Fibroblast of villous mesenchyme (primary cell): ENCODE measurements around the gene RBP7. TPM values are rescaled to one million over a fixed set of nuclear protein-coding genes. Genes with fewer than 3 reads are reported as not detected.

Source experiments
- DNase-seq: peaks from one replicate; pipeline ENCODE4 v3.0.0-alpha.2; 2010; ENCODE audit warnings: low read depth
- H3K4me3 ChIP-seq: 2 replicates; pipeline ENCODE4 v1.5.1; 2011; ENCODE audit warnings: low read depth, mild to moderate bottlenecking, low read length
- total RNA-seq: library from RNA; depleted of rRNA; stranded (reverse); fragments of >200 nt; gene quantifications from 2 replicates; pipeline ENCODE4 v1.2.3, GENCODE V29; 2012
- TF ChIP-seq, protein P1 (sequence below): IDR thresholded peaks from 2 replicates; pipeline ENCODE4 v1.5.1; 2012; ENCODE audit warnings: low read depth, mild to moderate bottlenecking, low read length; ENCODE audit not compliant: insufficient read depth

The RBP7 gene
- total RNA-seq, 1 donor, result 0.43 TPM

DNA sequence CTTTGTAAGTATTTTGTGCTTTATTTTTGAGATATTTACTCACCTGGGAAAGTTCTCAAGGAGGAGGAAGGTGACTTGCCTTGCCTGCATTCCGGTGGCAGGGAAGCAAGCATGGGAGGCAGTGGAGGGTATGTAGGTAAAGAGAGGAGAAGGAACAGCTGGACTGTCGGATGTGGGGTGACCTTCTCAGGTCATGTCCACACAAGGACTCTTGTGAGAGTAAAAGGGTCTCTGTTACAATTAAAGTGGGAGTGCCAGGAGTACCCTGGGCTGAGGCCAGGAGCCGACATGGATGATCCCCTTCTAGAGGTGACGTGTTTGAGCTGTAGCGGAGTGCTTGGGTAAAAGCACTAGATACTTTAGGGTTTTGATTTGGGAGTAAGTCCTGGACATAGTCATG, 60.8 kb downstream of the RBP7 start:
- DNase-seq, result no peak
- H3K4me3 ChIP-seq, result no peak overlapping the region
- TF ChIP-seq, protein P1, sequence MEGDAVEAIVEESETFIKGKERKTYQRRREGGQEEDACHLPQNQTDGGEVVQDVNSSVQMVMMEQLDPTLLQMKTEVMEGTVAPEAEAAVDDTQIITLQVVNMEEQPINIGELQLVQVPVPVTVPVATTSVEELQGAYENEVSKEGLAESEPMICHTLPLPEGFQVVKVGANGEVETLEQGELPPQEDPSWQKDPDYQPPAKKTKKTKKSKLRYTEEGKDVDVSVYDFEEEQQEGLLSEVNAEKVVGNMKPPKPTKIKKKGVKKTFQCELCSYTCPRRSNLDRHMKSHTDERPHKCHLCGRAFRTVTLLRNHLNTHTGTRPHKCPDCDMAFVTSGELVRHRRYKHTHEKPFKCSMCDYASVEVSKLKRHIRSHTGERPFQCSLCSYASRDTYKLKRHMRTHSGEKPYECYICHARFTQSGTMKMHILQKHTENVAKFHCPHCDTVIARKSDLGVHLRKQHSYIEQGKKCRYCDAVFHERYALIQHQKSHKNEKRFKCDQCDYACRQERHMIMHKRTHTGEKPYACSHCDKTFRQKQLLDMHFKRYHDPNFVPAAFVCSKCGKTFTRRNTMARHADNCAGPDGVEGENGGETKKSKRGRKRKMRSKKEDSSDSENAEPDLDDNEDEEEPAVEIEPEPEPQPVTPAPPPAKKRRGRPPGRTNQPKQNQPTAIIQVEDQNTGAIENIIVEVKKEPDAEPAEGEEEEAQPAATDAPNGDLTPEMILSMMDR, result no peak

DNA sequence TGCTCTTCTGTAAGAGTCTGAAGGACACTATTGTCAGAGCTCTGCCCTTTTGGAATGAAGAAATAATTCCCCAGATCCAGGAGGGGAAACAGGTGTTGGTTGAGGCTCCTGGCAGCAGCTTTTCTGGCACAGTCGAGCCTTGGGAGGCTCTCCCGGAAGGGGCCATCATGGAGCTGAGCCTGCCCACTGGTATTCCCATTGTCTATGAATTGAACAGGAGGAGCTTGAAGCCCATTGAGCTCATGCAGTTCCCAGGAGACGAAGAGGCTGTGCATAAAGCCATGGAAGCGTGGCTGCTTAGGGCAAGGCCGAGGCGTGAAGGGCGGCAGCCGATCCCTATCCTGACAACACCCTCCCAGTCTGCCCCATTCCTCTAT, 62.3 kb downstream of the RBP7 start:
- TF ChIP-seq, protein P1, result no peak

DNA sequence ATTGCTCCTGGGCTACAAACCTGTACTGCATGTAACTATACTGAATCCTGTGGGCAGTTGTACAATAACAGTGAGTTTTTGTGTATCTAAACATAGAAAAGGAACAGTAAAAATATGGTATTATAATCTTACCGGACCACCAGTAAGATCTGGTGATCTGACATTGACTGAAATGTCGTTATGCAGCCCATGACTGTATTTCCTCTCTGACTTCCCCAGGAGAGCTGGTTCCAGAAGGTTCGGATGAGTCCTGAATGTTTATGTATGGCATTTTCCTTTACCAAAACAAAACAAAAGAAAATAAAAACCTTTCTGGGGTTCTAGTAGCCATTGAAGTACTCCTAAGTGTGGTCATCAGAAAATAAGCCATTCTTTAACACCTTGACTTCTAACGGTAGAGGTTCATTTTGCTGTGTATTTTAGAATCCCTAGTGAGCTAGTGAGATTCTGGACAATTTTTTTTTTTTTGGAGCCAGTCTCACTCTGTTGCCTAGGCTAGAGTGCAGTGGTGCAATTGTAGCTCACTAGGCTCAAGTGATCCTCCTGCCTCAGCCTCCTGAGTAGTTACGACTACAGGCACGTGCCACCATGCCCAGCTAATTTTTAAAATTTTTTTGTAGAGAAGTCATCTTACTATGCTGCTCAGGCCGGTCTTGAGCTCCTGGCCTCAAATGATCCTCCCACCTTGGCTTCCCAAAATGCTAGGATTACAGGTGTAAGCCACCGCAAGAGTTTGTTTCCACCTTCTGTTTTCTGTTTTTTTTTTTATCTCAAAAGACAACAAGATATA, 63.5 kb downstream of the RBP7 start:
- DNase-seq, result no peak
- TF ChIP-seq, protein P1, result no peak
- H3K4me3 ChIP-seq, result no peak overlapping the region

More for the DNA sequence above, 62.3 kb downstream of the RBP7 start:
- no peak overlapping the region for H3K4me3 ChIP-seq
- no peak for DNase-seq

DNA sequence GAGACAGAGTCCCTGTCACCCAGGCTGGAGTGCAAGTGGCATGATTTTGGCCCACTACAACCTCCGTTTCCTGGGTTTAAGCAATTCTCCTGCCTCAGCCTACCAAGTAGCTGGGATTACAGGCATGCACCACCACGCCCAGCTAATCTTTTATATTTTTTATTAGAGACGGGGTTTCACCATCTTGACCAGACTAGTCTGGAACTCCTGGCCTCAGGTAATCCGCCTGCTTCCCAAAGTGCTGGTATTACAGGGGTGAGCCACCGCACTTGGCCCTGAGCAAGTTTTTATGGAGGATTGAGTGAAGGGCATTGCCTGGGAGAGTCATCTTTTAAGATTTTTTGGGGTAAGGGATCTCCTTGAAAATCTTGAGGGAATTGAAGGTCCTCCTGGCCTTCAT, 64.2 kb downstream of the RBP7 start:
- TF ChIP-seq, protein P1, result no peak
- H3K4me3 ChIP-seq, result no peak overlapping the region
- DNase-seq, result no peak

DNA sequence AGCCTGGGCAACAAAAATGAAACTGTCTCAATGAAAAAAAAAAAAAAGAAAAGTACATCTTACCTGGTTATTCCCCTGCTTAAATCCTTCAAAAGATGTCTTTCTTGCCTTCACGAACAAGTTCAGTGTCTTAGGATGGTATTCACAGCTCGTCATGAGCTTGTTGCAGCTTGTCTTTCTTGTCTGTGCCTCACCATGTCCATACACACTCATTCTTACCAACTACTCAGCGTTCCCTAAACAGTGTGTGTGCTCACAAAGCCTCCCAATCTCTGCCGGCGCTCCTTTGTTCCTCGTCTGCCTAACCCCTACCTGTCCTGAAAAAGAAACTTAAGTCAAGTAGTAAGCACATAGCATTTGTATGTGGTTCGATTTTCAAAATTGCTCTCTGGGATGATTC, 66.8 kb downstream of the RBP7 start:
- DNase-seq, result no peak
- TF ChIP-seq, protein P1, result no peak
- H3K4me3 ChIP-seq, result no peak overlapping the region

DNA sequence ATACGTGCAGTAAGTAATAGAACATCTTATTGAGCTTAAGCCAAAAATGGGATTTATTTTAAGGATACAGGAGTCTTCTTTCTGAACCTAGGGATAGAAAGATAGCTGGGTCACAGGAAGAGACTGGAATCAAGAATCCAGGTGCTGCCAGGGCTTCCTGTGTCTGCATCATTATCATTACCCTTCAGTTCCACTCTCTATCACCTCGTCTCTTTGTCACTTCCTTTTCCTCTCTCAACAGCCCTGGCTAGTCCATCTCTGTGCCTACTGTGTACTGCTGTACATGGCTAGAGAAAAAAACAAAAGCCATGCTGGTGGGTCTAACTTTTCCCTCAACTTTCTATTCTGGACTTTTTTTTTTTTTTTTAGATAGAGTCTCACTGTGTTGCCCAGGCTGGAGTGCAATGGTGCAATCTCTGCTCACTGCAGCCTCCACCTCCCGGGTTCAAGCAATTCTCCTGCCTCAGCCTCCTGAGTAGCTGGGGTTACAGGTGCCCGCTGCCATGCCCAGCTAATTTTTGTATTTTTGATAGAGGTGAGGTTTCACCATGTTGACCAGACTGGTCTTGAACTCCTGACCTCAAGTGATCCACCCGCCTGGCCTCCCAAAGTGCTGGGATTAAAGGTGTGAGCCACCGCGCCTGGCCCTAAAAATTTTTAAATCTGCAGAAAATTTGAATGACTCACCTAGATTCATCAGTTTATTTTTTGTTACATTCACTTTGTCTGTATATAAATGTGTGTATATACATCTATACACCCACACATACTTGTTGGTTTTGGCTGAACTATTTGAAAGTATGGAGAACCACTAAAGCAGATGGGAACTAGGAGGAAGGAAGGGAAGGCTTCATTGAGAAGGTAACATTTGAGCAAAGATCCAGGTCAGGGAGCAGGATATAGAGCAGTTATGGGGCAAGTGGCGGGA, 67.7 kb downstream of the RBP7 start:
- no peak for DNase-seq
- TF ChIP-seq, protein P1, result no peak
- H3K4me3 ChIP-seq, result no peak overlapping the region
